ENCODE data around the gene RAD21L1.

The RAD21L1 gene

DNA sequence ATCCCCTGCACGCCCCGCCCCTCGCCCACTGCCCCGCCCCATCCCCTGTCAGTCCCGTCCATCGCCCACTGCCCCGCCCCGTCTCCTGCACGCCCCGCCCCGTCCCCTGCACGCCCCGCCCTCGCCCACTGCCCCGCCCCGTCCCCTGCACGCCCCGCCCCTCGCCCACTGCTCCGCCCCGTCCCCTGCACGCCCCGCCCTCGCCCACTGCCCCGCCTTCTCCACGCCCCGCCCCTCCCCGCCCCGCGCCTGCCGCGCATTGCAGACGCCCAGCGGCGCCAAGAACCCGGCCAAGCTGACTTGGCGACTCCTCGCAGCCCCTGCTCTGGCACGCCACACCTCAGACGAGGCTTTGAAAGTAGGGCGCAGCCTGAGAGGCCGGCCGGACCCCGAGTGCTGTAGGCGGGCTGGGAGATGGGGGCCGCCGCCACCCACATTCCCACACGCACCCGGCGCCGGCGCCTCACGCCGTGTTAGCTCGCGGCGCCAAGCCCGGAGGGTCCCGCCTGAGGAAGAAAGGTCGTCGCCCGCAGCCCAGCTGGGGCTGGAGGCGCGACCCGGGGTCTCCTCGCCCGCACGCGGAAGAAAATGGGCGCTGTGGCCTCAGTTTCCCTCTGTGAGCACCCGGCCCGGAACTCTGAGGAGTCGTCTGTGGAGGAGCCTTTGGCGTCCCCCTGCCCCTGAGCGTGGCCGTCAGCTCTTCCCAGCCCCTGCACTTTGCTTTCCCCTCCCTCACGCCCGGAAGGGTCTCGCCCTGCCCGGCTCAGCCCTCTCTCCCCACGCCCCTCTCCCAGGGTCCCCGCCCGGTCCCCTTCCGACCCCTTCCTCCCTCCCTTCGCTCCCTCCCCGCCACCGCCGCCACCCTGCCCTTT is at the start of gene RAD21L1:
Gene RAD21L1, plus strand, starts transcription at position 262 of the 872 bp plus-strand sequence. CDS start 2,410 bp downstream, outside the sequence.
- DNase-seq (ENCODE audit: low spot score), result peak; percentile 96

DNA sequence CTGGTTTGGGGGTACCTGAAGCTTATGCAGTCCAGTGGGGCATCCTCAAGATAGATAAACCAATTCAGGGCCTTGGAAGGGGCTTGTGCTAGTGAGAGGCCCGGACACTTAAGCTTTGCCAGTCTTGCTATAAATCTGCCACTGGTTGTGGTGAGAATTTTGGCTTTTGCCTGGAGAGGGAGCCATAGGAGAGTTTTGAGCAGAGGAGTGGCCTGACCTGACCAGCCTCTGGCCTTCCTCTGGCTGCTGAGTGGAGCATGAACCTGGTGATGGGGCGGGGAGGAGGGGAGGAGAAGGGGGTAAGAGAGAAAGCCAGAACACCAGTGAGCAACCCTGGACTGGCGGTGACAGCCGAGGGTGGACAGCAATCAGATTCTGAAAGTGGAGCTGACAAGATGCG is 48.2 kb upstream of the RAD21L1 start:
- peak; percentile 30 for DNase-seq (ENCODE audit: low spot score)

DNA sequence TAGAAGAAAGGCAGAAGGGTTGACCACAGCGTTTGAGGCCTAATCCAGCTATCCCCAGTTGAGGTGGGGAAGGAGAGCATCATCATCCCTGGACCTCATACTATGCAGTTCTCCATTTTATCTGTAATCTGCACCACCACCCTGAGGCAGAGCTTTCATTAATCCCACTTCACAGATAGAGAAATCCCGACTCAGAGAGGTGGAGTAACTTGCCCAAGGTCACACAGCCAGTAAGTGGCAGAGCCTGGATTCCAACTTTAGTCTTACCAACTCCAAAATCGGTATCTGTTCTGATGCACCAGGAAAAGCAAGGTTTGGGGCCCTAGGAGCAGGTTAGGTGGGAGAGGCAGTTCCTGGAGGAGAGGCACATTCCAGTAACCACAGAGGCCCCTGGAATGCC is 47.7 kb upstream of the RAD21L1 start:
- no peak for DNase-seq (ENCODE audit: low spot score)

GRCh38 chr20:1178623-1179022 is 47.2 kb upstream of the RAD21L1 start:
- DNase-seq (ENCODE audit: low spot score), result no peak

- DNase-seq (ENCODE audit: low spot score), result no peak
These were observed 44.9 kb upstream of the RAD21L1 start for GRCh38 chr20:1180949-1181348.

DNA sequence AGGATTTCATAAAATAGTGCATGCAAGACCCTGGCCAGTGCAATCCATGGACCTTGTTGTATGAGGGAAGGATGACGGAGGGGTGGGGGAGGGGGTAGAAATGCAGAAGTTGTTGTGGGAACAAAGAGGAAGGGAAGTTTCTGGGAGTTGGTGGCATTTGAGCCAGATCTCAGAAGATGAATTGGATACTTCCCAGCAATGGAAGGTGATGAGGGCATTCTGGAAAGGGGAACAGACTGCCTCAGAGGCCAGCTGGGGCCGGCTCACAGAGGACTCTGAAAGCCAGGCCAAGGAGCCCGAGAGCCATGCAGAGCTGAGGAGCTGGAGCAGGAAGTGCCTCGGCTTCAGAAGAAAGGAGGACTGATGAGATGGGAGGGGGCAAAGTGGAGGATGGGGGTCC is 43.7 kb upstream of the RAD21L1 start:
- no peak for DNase-seq (ENCODE audit: low spot score)

DNA sequence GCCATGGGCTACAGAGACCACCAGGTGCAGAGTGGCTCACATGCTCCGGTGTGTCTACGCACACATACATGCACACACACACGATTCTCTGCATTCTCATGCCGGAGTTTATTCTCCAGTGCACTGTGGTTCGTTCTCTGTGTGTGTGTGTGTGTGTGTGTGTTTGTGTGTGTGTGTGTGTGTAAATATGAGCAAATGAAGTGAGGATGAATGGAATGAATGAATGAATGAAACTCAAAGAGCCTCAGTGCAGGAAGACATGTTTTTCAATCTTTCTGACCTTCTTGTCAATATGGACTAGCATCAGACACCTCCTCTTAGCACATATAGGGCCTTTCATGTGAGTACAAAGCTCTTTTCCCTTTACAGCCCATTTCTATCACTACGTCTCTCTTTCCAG is 42.7 kb upstream of the RAD21L1 start:
- no peak for DNase-seq (ENCODE audit: low spot score)

DNA sequence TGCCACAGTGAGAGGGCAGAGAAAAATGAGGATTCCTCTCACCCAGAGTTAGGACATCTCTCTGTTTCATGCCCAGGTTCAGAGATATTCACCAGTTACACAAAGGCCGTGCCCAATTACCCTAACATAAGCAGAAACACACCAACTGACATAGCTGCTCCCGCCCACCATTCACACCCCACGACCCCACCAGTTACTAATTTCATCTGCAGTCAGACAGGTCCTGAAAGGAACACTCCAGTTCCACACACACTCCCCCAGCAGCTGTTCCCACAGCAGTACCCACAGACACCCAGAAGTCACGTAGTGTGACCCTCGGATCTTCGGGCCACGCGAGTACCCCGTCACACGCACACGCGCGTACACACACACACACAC is 41.6 kb upstream of the RAD21L1 start:
- DNase-seq (ENCODE audit: low spot score), result no peak

GRCh38 chr20:1184638-1185315 is 41.1 kb upstream of the RAD21L1 start, which contains the start of gene TMEM74B:
TSS of gene TMEM74B (minus strand) at chr20:1184981. CDS start at chr20:1183801, 1,180 bp downstream.
- DNase-seq (ENCODE audit: low spot score), result peak; percentile 33

- DNase-seq (ENCODE audit: low spot score), result peak; percentile 45
These were observed 40.5 kb upstream of the RAD21L1 start for GRCh38 chr20:1185316-1185741.

- DNase-seq (ENCODE audit: low spot score), result peak; percentile 78
These were observed 40.0 kb upstream of the RAD21L1 start for GRCh38 chr20:1185790-1186334.

DNA sequence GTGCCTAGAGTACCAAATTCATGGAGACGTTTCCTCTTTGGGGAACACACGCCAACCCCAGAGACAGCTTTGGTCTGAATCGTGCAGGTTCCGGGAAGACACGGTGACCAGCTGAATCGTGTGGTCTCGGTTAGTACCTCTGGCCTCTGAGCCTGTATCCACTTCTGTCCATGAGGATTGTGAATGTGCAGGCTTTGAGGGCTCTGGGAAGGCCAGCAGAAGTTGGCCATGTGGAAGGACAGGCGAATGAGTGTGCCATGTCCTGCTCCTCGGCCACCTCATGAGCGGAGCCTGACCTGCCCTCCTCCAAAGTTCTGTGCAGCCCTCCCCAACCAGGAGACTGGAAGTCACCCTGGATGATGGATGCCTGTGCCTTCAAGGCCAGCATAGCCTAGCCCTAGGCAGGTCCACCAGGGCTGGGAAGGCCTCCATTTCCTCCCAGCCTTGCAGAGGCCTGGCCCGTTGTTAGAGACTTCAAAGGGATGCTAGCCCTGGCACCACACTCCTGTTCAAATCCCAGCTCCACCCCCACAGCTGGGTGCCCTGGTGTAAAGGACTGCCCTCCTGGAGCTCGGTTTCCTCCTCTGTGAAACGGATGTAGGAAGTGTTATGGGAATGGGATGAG is 39.4 kb upstream of the RAD21L1 start:
- DNase-seq (ENCODE audit: low spot score), result no peak

GRCh38 chr20:1187605-1188171 is 38.2 kb upstream of the RAD21L1 start:
- no peak for DNase-seq (ENCODE audit: low spot score)

- DNase-seq (ENCODE audit: low spot score), result no peak
These were observed 37.5 kb upstream of the RAD21L1 start for GRCh38 chr20:1188347-1188746.

GRCh38 chr20:1189827-1190226 is 36.0 kb upstream of the RAD21L1 start:
- DNase-seq (ENCODE audit: low spot score), result no peak

DNA sequence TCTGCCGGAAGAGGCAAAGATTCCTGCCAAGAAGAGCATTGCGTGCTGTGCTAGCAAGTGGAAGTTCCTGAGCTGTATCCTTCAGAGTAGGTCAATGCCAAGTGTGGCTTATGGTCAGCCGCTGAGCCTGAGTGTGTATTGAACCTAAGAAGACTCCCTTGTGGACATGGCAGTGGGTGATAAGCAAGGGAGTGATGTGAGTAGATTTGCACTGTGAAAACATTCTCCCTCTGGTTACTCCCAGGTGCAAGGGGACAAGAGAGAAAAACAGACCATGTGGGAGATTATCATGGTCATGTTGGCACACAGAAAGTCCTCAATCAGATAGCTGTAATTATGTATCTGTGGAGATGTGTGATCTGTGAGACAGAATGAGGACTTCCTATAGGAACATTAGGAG is 35.0 kb upstream of the RAD21L1 start:
- DNase-seq (ENCODE audit: low spot score), result no peak

DNA sequence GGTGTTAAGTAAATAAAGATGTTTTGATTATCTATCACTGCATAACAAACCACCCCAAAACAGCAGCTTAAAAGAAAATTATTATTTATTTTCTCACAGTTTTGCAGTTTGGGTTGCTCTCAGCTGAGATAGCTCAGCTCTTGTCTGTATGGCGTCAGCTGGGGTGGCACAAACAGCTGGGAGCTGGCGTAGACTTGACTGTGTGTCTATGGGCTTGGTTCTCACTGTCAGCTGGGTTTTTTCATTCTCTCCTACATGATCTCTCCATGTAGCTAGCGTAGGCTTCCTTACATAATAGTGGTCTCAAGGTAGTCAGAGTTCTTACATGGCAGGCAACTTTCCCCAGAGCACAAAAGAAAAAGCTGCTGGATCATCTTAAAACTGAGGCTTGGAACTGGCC is 34.5 kb upstream of the RAD21L1 start:
- no peak for DNase-seq (ENCODE audit: low spot score)

- DNase-seq (ENCODE audit: low spot score), result no peak
These were observed 30.6 kb upstream of the RAD21L1 start for GRCh38 chr20:1195226-1195625.

DNA sequence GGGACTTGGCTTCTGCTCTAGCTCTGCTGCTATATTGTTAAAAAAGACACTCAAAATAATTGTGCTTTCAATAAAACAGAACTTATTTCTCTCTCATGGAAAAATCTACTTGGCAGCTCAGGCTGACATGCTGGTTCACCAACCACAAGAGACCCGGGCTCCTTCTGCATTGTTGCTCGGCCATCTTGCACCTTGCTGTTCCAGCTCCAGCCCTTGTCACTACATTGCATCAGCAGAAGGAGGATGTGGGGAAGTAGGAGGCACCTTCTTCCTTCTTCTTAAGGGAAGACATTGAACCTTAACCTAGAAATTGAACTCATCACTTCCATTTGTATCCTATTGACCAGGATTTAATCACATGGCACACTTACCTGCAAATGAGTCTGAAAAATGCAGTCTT is 29.2 kb upstream of the RAD21L1 start:
- no peak for DNase-seq (ENCODE audit: low spot score)

DNA sequence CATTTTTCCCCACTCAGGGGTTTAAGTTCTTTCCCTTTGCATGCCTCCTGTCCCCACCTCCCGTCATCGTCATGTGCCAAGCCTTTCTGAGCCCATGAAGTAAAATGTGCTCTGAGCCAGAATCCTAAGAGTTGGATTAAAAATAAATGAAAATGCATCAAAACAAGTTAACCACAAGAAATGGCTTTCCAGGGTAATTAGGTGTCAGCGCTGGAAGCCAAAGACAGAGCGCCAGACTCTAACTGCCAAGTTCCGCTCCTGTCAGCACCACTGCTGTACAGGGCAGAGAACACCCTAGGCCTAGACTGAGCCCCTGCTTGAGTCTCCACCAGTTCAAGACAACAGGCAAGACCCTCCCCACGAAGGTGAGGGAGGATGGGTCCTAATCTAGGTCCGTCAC is 28.0 kb upstream of the RAD21L1 start:
- no peak for DNase-seq (ENCODE audit: low spot score)

DNA sequence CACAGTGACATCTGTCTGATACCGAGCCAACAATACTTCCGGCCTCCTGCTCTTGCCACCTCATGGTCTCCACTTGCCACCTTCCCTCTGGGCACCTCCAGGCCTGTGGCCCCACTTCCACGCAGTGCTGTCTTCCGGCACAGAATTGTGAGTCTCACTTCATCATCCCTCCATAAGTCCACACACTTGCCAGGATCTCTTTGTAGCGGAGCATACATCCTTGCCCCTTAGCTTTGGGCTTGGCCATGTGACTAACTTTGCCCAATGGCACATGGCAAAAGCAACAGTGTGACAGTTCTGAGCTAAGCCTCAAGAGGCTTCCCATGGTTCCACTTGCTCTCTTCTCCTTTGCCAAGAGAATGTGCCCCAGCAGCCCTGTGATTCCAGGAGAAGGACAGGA is 27.1 kb upstream of the RAD21L1 start:
- DNase-seq (ENCODE audit: low spot score), result no peak

GRCh38 chr20:1199212-1199873 is 26.5 kb upstream of the RAD21L1 start:
- DNase-seq (ENCODE audit: low spot score), result no peak
